Measurements from ENCODE around the gene PRPF31.
A peak's percentile ranks its signal among the peaks of the same experiment; 100 is the strongest.
"Not testable (repeated sequence)": the region's sequence is repeated elsewhere in the genome, so short reads cannot be mapped to it uniquely, and the experiment has no call there.

The PRPF31 gene

DNA sequence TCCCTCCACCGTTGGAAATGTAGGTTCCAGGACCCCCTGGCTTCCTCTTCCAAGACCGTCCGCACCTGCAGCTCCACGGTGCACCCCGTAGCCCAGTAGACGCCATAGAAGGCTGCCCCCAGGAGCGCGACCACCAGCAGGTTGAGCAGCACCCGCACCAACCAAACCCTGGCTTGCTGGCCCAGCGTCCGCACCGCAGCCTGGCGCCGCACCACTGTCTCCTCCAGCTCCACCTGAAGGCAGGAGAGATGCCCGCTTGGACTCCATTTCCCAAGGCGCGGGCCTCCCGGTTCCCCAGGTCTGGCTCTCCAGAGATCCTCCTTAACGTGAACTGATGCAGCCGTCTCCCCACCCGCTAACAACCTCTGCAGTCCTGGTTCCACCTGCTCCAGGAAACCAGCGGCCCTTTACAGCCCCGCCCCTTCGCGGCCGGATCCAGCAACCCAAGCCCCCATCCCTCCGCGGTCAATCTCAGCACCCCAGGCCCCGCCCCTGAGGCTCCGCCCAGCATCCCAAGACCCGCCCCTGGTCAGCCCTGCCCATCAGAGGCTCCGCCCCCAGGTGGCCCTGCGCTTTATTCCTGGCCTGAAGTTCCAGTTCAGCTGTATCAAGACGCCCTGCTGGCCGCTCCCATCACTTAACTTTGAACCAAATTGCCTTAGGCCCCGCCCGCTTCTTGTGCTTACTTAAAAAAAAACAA, 49.0 kb downstream of the PRPF31 start:
- peak; percentile 82 for DNase-seq

DNA sequence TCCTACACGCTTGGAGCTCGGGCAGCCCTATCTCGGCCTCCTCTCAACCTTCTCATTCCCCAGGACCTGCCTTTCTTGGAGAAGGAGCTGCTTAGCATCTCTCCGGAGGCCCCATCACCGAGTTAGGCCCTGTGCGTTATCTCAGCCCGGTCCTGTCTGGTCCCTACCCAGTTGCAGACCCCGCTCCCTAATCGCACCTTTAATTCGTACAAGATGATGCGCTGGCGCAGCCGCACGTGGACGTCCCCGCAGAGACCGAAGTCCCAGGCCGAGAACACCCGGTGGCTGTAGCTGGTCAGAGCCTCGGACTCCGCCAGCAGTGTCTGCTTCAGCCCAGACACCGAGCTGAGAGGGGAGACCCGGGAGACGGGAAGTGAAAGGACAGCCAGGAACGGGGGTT, 49.7 kb downstream of the PRPF31 start:
- no peak for DNase-seq

DNA sequence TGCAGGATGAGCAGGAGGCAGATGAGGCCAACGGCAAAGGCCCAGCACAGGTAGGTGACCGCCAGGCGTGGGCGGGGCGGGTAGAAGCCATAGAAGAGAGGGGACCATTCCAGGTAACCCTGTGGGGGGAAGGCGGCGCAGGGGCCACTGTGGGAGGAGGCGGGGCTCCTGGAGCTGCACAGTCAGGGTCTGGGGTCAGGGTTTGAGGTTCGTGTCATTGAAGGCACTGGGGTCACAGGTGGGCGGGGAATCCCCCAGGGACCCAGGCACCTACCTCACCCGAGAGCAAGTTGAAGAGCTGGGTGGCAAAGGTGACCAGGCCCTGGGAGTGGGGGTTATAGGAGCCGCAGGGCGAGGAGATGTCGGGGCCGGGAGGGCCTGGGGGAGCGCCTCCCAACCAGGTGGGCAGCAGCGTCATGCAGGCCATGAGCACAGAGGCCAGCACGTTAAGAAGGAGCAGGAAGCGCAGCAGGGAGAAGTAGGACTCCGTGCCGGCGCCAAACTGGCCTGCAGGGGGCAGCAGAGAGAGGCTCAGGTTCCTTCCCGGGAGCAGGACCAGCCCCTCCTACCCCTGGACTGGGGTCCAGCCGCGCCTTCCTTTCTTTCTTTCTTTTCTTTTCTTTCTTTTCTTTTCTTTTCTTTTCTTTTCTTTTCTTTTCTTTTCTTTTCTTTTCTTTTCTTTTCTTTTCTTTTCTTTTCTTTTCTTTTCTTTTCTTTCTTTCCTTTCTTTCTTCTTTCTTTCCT, 52.8 kb downstream of the PRPF31 start:
- peak; percentile 89 for DNase-seq

DNA sequence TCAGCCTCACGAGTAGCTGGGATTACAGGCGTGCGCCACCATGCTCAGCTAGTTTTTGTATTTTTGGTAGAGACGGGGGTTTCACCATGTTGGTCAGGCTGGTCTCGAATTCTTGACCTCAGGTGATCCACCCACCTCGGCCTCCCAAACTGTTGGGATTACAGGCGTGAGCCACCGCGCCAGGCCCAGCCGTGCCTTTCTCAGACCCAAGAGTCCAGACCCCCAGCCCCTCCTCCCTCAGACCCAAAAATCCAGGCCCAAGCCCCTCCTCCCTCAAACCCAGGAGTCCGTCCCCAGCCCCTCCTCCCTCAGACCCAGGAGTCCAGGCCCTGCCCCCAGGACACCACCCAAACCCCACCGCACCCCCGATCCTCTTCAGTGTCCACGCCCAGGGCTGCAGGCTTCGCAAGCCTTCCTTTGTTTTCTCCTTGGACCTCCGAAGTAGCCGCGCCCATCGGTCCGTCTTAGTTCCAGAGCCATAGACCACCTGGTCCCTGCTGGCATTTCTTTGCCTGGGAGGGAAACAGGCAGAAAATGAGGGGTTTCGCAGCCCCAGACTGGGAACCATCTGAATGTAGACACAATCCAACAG, 53.7 kb downstream of the PRPF31 start:
- no peak for DNase-seq

DNA sequence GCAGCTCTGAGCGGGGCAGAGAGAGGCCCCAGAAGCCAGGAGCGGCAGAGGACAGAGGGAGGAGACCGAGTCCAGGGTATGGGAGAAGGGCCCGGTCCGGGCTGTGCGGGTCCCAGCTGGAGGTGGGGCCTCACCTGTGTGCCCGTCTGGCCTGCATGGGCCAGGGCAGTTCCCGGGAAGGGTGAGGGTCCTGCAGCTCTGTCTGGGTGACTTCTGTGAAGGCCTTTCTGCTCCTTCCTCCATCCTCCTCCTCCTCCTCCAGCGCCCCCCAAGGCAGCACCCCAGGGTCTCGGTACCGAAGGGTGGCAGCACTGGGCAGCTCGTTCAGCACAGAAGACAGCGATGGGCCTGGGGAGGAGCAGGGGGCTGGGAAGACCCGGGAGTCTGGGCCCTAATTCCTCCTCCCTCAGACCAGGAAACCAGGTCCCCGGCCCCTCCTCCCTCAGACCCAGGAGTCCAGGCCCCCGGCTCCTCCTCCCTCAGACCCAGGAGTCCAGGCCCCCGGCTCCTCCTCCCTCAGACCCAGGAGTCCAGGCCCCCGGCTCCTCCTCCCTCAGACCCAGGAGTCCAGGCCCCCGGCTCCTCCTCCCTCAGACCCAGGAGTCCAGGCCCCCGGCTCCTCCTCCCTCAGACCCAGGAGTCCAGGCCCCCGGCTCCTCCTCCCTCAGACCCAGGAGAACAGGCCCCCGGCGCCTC, 56.3 kb downstream of the PRPF31 start:
- DNase-seq, result not testable (repeated sequence)

DNA sequence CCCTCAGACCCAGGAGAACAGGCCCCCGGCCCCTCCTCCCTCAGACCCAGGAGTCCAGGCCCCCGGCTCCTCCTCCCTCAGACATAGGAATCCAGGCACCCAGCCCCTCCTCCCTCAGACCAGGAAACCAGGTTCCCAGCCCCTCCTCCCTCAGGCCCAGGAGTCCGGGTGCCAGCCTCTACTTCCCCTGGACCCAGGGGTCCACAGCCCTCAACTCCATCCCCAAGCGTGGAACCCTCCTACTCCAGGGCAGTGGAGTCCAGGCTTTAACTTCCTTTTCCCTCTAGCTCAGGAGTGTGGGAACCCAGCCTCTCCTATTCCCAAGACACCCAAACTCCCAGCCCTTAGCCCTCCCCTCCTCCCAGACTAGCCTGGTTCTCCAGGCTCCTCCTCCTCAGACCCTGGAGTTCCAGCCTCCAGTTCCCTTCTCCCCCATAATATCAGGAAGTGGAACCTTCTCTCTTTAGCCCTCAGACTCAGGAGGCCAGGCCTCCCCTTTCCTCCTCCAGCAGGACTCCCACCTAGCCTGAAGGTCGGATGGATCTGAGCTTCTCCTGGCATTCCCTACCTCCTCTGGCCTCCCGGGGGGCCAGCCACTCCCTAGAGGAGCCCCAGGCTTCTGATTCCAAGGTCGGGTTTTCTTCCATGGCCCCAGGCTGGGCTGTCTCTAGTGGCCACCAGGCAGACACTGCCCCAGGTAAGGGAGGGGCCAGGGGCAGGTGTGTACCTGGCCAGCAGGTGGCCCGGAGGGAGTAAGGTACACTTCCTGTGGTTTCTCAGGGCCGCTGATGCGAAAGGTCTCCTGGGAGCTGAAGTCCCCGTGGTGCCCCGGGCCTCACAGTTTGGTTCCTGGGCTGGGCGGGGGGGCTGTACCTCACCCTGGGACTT, 57.2 kb downstream of the PRPF31 start, which contains the start of gene TMC4:
TMC4 (minus strand) TSS at position 690 of the 888 bp plus-strand sequence; CDS start at position 647, 43 bp downstream.
- DNase-seq, result peak; percentile 23

DNA sequence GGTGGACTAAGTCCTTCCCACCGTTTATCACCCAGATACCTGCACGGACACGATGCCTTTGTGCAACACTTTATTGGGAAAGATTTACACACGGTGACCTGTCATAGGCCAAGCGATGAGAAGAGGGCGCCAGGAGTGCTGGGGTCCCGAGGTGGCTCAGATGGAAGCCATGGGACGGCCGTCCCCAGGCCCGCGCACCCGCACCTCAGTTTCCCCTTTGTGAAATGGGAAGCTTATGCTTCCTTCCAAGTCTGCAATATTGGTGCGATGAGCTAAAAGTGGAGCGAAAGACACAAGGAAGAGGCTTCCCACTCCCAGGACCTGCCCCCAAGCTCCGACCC, 57.8 kb downstream of the PRPF31 start:
- no peak for DNase-seq

DNA sequence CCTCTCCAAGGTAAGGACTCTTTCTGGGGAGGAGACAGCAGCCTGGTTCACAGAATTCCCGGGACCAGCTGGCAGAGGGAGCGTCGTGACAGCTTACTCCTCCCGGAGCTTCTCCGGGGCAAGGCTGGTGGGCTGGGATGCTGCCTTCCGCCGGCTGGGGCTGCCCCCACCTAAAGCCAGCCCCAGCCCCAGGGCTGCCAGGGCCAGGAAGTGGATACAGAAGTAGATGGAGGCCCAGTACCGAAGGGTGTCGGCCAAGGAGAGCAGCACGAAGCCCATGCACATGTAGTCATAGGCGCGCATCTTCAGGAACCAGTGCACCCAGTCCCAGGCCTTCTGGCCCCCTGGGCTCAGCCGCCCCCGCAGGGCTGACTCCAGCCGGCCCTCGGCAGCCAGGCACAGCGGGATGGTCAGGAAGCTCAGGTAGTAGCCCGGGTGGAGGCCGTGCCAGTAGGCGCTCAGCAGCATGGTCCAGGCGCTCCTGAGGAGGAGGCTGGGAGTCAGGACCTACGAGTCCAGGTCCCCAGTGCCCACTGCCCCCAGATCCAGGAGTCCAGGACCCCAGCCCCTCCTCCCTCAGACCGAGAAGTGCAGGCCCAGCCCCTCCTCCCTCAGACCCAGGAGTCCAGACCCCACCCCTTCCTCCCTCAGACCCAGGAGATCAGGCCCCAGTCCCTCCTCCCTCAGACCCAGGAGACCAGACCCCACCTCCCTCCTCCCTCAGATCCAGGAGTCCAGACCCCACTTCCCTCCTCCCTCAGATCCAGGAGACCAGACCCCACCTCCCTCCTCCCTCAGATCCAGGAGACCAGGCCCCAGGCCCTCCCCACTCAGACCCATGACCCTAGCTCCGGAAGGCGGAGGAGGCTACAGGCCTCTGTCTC, 58.6 kb downstream of the PRPF31 start:
- DNase-seq, result no peak

DNA sequence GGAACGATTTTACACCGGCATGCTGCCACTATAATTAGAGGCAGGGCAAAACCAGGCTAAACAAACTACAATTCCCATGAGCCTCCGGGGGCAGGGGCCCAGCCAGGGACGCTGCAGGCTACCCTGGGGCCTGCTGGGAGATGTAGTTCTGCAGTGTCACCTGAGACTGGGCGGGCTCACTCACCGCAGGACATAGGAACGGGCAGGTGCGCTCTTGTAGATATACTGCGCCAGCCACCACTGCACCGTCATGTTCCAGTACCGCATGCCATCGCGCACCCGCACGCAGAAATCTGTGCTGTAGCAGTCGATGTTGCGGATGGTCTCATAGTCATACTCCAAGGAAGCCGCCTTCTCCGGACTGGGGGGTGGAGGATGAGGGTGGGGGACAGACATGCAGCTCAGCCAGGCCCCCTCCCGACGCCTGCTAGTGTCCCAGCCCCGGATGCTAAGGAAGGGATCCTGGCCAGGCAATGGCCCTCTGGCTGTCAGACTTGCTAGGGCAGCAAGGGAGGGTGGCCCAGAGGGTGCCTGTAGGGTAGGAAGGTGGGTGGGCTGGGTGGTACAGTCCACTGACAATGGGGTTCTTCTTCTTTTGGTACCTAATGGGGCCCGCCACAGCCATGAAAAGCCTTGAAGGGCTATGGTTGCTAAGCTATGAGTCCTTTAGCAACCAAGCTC, 63.2 kb downstream of the PRPF31 start:
- DNase-seq, result peak; percentile 57

DNA sequence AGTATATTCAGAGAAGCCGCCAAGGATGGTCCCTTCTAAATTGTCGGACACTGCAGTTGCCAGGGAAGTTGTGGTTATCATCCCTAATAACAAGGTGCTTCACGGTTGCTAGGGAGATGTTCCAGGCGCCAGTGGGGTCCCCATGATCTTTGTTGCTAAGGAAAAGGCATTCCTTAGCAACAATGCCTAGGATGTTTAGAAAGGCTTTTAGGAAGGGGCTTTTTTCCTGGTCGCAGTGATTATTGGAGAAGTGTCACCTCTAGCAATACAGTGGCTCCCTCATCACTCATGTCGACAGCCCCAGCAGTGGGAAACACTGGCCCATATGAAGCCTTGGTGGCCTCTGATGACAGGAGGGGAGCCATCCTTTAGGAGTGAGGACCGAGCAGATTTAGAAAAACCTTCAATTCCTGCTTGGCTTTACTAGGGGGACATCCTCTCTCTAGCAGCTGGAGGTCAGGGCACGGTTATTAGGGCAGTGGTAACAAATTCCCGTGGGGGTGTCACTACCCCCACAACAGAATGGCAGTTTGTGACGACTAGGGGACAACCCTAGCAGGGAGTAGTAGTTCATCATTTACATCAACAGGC, 63.8 kb downstream of the PRPF31 start:
- DNase-seq, result no peak

DNA sequence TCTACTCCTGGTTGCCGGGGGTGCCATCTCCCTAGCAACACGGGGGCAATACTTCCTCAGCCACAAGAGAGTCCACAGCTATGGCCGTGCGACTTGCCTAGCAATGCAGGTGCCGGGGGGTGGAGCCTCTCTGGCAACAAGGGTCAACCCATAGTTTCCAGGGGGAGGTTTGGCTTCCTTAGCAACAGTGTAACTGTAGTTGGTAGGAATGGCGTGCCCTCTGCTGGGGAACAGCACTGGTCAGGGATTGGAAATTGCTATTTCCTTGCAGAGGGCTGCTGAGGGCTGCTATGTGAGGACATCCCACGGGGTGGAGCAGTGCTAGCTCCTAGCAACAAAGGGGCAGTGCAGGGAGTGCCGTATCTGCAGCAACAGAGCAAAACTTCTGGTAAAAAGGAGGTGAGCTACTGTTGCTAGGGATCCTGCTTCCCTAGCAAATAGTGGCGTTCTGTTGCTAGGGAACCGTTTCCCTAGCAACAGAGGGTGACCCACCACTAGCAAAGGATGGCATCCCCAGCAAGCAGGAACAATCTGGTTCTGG, 64.4 kb downstream of the PRPF31 start:
- no peak for DNase-seq

DNA sequence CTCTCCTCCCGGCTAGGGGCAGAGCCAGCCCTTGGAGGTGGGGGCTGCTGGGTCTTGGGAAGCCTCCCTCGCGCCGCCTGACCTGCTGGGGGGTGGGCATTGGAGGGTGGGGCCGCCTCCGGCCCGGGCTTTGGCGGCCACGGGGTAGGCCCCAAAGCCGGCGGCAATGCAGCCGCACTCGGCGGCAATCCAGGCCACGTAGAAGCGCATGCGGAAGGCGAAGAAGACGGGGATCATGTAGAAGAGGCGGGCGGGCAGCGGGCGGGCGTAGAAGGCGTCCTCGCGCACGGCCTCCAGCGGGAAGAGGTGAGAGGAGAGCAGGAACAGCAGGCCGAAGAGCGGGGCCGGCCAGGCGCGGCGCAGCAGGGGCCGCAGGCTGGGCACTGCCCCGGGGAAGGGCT, 65.1 kb downstream of the PRPF31 start:
- DNase-seq, result no peak

Data from CD4-positive, alpha-beta T cell treated with Interleukin-17A for 1 hour (primary cell).